ENCODE results near the gene RAB31.

DNA sequence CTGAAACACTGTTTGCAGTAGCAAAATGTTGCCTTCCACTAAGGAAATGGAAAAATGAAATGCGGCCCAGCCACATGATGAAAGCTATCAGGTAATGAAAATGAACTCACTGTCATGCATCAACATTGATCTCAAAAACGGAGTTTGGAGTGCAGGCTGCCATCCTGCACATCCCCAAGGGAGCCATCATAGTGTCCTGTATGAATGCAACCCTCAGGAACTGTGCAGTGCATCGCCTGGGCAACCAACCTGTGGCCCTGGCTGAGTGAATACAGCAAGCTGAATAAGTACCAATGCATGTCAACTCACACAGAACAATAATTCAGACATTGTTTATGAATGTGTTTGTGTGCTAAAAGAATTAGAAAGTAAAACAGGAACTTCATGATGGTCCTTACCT lies 154.6 kb downstream of the RAB31 start:
- TF ChIP-seq, protein P1, sequence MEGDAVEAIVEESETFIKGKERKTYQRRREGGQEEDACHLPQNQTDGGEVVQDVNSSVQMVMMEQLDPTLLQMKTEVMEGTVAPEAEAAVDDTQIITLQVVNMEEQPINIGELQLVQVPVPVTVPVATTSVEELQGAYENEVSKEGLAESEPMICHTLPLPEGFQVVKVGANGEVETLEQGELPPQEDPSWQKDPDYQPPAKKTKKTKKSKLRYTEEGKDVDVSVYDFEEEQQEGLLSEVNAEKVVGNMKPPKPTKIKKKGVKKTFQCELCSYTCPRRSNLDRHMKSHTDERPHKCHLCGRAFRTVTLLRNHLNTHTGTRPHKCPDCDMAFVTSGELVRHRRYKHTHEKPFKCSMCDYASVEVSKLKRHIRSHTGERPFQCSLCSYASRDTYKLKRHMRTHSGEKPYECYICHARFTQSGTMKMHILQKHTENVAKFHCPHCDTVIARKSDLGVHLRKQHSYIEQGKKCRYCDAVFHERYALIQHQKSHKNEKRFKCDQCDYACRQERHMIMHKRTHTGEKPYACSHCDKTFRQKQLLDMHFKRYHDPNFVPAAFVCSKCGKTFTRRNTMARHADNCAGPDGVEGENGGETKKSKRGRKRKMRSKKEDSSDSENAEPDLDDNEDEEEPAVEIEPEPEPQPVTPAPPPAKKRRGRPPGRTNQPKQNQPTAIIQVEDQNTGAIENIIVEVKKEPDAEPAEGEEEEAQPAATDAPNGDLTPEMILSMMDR (IDR thresholded peaks at IDR 0.05), result no peak
- TF ChIP-seq TCF7L2 (IDR thresholded peaks at IDR 0.05; ENCODE audit: low read depth, low read length), result no peak
- TF ChIP-seq, protein P2, sequence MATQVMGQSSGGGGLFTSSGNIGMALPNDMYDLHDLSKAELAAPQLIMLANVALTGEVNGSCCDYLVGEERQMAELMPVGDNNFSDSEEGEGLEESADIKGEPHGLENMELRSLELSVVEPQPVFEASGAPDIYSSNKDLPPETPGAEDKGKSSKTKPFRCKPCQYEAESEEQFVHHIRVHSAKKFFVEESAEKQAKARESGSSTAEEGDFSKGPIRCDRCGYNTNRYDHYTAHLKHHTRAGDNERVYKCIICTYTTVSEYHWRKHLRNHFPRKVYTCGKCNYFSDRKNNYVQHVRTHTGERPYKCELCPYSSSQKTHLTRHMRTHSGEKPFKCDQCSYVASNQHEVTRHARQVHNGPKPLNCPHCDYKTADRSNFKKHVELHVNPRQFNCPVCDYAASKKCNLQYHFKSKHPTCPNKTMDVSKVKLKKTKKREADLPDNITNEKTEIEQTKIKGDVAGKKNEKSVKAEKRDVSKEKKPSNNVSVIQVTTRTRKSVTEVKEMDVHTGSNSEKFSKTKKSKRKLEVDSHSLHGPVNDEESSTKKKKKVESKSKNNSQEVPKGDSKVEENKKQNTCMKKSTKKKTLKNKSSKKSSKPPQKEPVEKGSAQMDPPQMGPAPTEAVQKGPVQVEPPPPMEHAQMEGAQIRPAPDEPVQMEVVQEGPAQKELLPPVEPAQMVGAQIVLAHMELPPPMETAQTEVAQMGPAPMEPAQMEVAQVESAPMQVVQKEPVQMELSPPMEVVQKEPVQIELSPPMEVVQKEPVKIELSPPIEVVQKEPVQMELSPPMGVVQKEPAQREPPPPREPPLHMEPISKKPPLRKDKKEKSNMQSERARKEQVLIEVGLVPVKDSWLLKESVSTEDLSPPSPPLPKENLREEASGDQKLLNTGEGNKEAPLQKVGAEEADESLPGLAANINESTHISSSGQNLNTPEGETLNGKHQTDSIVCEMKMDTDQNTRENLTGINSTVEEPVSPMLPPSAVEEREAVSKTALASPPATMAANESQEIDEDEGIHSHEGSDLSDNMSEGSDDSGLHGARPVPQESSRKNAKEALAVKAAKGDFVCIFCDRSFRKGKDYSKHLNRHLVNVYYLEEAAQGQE (IDR thresholded peaks at IDR 0.05; ENCODE audit: insufficient read depth in 1 of 2, low read depth in 2 of 2, low read length in 1 of 2), result no peak
